GM21737 (cell line): ENCODE results near the gene LIMCH1.
"Not testable (repeated sequence)": the region's sequence is repeated elsewhere in the genome, so short reads cannot be mapped to it uniquely, and the experiment has no call there.

Source experiments
- ATAC-seq: cut with Tn5 transposase; IDR thresholded peaks from one replicate; pipeline ENCODE4 v1.9.1; 2021; ENCODE audit warnings: mild to moderate bottlenecking, moderate library complexity; ENCODE audit not compliant: unreplicated experiment

Gene LIMCH1

GRCh38 chr4:41640906-41641305 lies 102.9 kb downstream of the LIMCH1 start:
- no peak for ATAC-seq

- ATAC-seq: not testable (repeated sequence)
These were observed 104.8 kb downstream of the LIMCH1 start for GRCh38 chr4:41642746-41643145.

- ATAC-seq: no peak
These were observed 105.4 kb downstream of the LIMCH1 start for GRCh38 chr4:41643331-41643730.

GRCh38 chr4:41644288-41644914 lies 106.4 kb downstream of the LIMCH1 start:
- no peak for ATAC-seq

GRCh38 chr4:41644915-41645295 lies 106.9 kb downstream of the LIMCH1 start:
- no peak for ATAC-seq

- ATAC-seq: no peak
These were observed 107.9 kb downstream of the LIMCH1 start for GRCh38 chr4:41645728-41646390.

- no peak for ATAC-seq
These were observed 108.9 kb downstream of the LIMCH1 start for GRCh38 chr4:41646862-41647261.

GRCh38 chr4:41647383-41647782 lies 109.4 kb downstream of the LIMCH1 start:
- no peak for ATAC-seq

GRCh38 chr4:41651150-41651549 lies 113.2 kb downstream of the LIMCH1 start:
- ATAC-seq: not testable (repeated sequence)

GRCh38 chr4:41652971-41653370 lies 115.0 kb downstream of the LIMCH1 start:
- ATAC-seq: no peak

- ATAC-seq: no peak
These were observed 115.6 kb downstream of the LIMCH1 start for GRCh38 chr4:41653523-41653922.

GRCh38 chr4:41655177-41655576 lies 117.2 kb downstream of the LIMCH1 start:
- ATAC-seq: no peak

GRCh38 chr4:41656106-41656505 lies 118.1 kb downstream of the LIMCH1 start:
- no peak for ATAC-seq

- no peak for ATAC-seq
These were observed 118.9 kb downstream of the LIMCH1 start for GRCh38 chr4:41656572-41657520.

- ATAC-seq: no peak
These were observed 119.6 kb downstream of the LIMCH1 start for GRCh38 chr4:41657561-41657960.

GRCh38 chr4:41658163-41658562 lies 120.2 kb downstream of the LIMCH1 start:
- ATAC-seq: no peak

GRCh38 chr4:41660352-41660751 lies 122.4 kb downstream of the LIMCH1 start:
- ATAC-seq: no peak

- ATAC-seq: no peak
These were observed 123.6 kb downstream of the LIMCH1 start for GRCh38 chr4:41661442-41662076.

GRCh38 chr4:41665636-41666207 lies 127.8 kb downstream of the LIMCH1 start:
- ATAC-seq: no peak

- no peak for ATAC-seq
These were observed 130.1 kb downstream of the LIMCH1 start for GRCh38 chr4:41668024-41668423.

GRCh38 chr4:41670530-41670929 lies 132.6 kb downstream of the LIMCH1 start:
- ATAC-seq: no peak
